GM12872 (cell line): Measurements from ENCODE around the gene PDE11A.

Experiments
- TF ChIP-seq, protein P1 (sequence below): IDR thresholded peaks from 3 replicates; pipeline ENCODE4 v1.5.1; 2011; ENCODE audit warnings: low read depth, mild to moderate bottlenecking, low read length, moderate library complexity; ENCODE audit not compliant: insufficient read depth

The PDE11A gene

DNA sequence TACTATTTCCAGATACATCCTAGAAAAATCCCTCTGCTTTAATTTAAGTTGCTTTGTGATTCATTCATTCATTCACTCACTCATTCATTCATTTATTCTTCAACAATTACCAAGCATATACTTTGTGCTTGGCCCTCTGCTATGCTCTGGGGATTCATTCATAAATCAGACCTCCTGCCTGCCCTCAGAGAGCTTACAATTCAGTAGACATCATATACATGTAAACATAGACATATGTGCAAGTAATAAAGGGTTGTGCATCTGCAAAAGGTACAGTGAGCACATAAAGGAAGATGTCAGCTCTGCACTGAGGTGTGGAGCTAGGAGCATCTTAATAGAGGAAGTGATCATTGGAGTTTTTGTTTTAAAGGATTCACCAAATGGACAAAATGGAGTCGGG is 490.6 kb downstream of the PDE11A start:
- TF ChIP-seq, protein P1, sequence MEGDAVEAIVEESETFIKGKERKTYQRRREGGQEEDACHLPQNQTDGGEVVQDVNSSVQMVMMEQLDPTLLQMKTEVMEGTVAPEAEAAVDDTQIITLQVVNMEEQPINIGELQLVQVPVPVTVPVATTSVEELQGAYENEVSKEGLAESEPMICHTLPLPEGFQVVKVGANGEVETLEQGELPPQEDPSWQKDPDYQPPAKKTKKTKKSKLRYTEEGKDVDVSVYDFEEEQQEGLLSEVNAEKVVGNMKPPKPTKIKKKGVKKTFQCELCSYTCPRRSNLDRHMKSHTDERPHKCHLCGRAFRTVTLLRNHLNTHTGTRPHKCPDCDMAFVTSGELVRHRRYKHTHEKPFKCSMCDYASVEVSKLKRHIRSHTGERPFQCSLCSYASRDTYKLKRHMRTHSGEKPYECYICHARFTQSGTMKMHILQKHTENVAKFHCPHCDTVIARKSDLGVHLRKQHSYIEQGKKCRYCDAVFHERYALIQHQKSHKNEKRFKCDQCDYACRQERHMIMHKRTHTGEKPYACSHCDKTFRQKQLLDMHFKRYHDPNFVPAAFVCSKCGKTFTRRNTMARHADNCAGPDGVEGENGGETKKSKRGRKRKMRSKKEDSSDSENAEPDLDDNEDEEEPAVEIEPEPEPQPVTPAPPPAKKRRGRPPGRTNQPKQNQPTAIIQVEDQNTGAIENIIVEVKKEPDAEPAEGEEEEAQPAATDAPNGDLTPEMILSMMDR: no peak

- TF ChIP-seq, protein P1: no peak
Measured at GRCh38 chr2:177579486-177580036, 493.0 kb downstream of the PDE11A start.

DNA sequence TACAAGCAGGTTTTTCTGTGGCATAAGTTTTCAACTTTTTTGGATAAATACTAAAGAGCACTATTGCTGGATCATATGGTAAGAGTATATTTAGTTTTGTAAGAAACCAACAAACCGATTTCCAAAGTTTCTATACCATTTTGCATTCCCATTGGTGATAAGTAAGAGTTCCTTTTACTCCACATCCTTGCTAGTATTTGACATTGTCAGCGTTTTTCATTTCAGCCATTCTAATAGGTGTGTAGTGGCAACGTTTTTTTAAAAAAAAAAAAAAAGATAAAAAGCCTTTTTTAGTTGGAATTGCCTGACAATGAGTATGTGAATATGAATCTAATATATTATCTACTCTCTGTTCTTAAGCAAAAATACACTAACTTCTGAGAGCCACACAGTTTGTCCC is 494.1 kb downstream of the PDE11A start:
- TF ChIP-seq, protein P1: no peak

DNA sequence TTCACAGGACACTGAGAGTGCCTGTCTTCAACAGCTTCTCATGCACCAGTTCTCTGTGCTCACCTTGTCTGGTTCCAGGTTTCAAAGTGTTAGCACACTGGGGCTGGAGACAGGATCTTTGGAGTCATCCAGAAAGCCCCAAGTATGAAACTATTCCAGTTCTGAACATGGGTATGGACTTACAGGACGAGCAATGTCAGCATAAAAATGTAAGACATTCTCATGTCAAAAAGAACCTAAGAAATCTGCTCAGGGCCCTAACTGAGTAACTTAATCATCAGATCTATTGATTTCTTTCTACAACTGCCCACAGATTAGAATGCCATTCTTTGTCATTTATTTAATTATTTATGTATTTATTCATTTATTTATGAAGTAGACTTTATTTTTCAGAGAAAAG is 495.5 kb downstream of the PDE11A start:
- TF ChIP-seq, protein P1: no peak

DNA sequence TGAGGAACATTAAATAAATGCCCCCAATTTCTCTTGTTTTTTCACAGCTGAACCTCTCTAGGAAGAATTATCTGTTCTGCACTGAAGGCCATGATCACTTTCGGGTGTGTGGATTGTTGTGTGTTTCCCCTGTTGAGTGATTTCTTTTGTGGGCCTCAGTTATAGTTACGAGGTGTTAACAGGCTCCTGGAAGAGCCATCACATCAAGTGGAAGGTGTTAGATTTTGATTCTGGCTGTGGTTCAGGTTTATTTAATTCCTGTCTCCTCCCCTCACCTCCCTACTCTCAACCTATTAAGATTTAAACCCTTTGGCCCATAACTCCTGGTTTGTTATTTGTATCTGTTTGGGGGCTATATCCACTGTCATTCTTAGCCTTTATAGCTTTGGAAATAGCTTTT is 497.2 kb downstream of the PDE11A start:
- TF ChIP-seq, protein P1: no peak

DNA sequence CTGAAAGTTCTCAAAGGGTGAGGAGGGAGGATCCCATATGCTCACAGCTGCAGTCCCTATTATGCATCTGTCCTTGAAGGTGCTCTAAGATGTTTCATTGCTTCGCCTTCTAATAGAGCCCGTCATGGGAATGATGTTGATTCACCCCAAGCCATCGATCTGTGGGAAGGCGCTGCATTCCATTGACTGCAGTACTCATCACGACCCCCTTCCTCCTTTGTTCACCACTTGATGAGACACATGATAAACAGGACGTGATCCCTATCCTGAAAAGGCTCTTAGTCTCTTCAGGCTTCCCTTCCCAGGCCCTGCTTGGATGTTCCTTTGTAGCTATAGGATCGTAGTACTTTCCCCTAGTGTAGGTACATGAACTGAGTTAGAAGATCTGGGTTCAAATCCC is 498.2 kb downstream of the PDE11A start:
- TF ChIP-seq, protein P1: no peak
